PFSK-1 (cell line): ENCODE measurements around the gene ARSK.

Source experiments
- SIN3A ChIP-seq: IDR thresholded peaks from 2 replicates; pipeline ENCODE4 v1.6.1; 2012; ENCODE audit warnings: mild to moderate bottlenecking, low read length, moderate library complexity, borderline replicate concordance; ENCODE audit not compliant: insufficient read depth
- TF ChIP-seq, protein P1 (sequence below), 2 experiments: IDR thresholded peaks; 2 replicates each; pipeline versions ENCODE4 v1.6.1 to v1.8.0; 2011 to 2012; ENCODE audit warnings: low read depth in 2 of 2, low read length in 2 of 2, control low read depth in 1 of 2, inconsistent platforms in 1 of 2, mild to moderate bottlenecking in 1 of 2, moderate library complexity in 1 of 2; ENCODE audit not compliant: insufficient read depth in 1 of 2

DNA sequence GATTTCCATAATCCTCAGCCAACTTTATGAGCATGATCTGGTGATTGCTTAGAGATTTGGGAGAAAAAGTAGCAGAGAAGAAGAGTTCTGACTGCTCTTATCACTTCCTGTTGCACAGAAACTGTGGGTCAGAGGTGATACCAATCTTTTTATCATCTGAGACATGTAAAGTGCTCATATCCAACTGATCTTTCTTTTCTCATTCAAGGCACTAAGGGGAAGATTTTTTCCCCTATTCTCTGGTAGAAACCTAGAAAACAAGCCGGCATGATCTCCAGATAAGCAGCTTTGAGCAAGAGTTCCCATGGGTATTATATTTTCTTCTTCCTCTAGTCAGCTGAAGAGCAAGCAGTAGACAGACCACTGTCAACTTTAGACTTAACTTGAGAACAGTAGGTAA, 36.0 kb downstream of the ARSK start:
- TF ChIP-seq, protein P1, sequence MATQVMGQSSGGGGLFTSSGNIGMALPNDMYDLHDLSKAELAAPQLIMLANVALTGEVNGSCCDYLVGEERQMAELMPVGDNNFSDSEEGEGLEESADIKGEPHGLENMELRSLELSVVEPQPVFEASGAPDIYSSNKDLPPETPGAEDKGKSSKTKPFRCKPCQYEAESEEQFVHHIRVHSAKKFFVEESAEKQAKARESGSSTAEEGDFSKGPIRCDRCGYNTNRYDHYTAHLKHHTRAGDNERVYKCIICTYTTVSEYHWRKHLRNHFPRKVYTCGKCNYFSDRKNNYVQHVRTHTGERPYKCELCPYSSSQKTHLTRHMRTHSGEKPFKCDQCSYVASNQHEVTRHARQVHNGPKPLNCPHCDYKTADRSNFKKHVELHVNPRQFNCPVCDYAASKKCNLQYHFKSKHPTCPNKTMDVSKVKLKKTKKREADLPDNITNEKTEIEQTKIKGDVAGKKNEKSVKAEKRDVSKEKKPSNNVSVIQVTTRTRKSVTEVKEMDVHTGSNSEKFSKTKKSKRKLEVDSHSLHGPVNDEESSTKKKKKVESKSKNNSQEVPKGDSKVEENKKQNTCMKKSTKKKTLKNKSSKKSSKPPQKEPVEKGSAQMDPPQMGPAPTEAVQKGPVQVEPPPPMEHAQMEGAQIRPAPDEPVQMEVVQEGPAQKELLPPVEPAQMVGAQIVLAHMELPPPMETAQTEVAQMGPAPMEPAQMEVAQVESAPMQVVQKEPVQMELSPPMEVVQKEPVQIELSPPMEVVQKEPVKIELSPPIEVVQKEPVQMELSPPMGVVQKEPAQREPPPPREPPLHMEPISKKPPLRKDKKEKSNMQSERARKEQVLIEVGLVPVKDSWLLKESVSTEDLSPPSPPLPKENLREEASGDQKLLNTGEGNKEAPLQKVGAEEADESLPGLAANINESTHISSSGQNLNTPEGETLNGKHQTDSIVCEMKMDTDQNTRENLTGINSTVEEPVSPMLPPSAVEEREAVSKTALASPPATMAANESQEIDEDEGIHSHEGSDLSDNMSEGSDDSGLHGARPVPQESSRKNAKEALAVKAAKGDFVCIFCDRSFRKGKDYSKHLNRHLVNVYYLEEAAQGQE (IDR thresholded peaks at IDR 0.05; ENCODE audit: insufficient read depth in 1 of 2, low read depth in 2 of 2, low read length in 2 of 2): no peak
- TF ChIP-seq SIN3A: no peak
